Fibroblast of lung (primary cell): ENCODE measurements around the gene FTO.

Source experiments
- CTCF ChIP-seq, 2 donors: IDR thresholded peaks in 1 of 2; conservative IDR thresholded peaks in 1 of 2; 1 replicate in 1 of 2; 2 replicates in 1 of 2; pipeline ENCODE4 v1.5.1; 2011 to 2012; ENCODE audit warnings: low read length in 2 of 2, control low read depth in 1 of 2, inconsistent platforms in 1 of 2, low read depth in 1 of 2, mild to moderate bottlenecking in 1 of 2
- EZH2 ChIP-seq: IDR thresholded peaks from 2 replicates; pipeline ENCODE4 v1.5.1; 2012; ENCODE audit warnings: low read length, control low read depth, mild to moderate bottlenecking; ENCODE audit errors: missing control alignments

GRCh38 chr16:54164789-54165173 lies 460.8 kb downstream of the FTO start:
- TF ChIP-seq EZH2: no peak
- TF ChIP-seq CTCF (conservative IDR thresholded peaks at IDR 0.05 in 1 of 2, IDR thresholded peaks at IDR 0.05 in 1 of 2; ENCODE audit: low read depth in 1 of 2, low read length in 2 of 2): no peak
